ENCODE results near the gene CYP3A4.
"Not testable (repeated sequence)": the region's sequence is repeated elsewhere in the genome, so short reads cannot be mapped to it uniquely, and the experiment has no call there.

CYP3A4 gene

DNA sequence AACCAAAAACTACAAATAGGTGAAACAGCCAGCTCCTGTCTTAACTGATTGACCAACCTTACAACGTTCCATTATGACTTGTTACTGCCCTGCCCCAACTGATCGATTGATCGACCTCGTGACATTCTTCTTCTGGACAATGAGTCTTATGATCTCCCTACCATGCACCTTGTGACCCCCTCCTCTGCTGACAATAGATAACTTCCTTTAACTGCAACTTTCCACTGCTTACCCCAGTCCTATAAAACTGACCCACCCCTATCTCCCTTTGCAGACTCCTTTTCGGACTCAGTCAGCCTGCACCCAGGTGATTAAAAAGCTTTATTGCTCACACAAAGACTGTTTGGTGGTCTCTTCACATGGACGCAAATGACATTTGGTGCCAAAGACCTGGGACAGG, 60.8 kb downstream of the CYP3A4 start:
- not testable (repeated sequence) for DNase-seq (ENCODE audit: low spot score)

DNA sequence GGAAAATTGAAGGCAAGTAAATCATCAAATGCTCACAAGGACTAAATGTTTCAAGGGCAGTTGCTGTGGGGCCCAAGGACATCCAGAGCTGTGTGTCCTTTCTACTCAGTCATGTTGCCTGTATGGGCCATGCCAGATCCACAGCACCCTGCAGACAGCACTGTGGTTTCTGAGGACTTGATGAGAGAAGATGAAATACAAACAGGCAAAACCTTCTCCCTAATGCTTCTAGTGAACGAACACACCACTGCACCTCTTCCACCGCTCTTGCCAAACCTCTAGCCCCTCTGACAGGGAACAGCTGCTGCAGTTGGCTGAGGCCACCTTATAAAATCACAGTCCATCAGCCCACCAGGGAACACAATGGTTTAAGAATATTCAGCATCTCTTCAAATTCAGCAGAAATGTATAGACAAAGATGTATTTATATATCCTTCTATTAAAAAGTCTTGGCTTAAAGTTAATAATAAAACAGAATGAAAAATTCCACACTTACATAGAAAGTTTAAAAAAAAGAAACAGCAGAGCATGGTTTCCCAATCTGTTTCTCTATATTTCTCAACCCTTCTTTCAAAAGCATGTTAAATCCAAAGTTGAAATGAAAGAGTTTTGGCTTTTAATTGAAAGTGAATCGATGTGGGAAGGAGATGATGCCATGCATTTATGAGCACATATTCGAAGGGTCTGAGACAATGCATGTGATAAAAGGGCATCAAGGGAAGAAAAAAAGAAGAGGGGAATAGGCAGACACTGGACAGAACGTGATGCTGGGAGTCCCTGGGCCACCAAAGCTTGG, 63.0 kb downstream of the CYP3A4 start:
- no peak for DNase-seq (ENCODE audit: low spot score)

DNA sequence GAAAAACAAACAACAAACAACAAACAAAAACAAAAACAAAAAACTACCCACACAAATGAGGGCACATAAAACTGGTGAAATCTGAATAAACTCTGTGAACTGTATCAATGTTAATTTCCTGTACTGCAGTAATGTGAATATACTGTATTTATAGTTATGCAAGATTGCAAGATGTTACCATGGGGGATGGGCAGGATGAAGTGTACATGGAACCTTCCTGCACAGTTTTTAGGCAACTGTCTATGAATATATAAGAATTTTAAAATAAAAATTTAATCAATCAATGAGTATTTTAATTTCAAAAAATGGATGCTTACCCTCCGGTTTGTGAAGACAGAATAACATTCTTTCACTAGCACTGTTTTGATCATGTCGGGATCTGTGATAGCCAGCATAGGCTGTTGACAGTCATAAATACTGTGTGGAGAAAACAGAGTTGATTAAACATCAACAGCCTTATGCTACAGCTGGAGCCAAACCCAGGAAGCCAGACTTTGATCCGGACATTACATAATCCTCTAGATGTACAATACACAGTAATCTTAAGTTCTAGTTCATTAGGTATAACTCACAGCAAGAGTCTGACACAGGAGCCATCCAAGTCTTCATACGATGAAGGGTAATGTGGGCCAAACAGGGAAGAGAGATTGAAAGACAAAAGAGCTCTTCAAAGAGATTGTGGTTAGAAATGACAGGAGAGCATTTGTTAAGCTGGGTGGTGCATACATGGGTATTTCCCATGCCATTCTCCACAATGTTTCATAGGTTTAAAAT, 63.8 kb downstream of the CYP3A4 start:
- DNase-seq (ENCODE audit: low spot score) = no peak

DNA sequence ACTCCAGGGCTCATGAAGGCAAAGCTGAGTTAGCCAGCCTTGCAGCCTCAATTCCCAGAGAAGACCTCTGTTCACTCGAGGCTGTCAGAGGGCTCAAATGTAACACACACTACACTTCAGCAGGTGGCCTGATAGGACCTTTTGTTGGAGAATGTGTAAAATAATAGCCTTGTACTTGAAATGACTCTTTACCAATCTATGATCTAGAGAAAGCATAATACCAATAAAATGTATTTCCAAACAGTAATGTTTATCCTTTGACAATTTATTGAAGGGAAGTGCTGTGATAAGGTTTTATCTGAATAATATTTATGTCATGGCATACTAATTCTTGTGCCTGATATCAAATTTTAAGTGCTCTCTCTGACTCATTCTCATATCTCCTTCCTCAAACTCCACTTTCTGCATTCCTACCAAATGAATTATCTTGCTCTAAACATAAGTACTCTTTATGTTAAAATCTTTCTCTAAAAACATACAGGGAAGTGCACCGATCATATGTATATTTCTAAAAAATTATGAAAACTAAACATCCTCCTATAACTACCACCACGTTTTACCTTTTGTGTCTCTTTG, 69.9 kb downstream of the CYP3A4 start:
- no peak for DNase-seq (ENCODE audit: low spot score)

DNA sequence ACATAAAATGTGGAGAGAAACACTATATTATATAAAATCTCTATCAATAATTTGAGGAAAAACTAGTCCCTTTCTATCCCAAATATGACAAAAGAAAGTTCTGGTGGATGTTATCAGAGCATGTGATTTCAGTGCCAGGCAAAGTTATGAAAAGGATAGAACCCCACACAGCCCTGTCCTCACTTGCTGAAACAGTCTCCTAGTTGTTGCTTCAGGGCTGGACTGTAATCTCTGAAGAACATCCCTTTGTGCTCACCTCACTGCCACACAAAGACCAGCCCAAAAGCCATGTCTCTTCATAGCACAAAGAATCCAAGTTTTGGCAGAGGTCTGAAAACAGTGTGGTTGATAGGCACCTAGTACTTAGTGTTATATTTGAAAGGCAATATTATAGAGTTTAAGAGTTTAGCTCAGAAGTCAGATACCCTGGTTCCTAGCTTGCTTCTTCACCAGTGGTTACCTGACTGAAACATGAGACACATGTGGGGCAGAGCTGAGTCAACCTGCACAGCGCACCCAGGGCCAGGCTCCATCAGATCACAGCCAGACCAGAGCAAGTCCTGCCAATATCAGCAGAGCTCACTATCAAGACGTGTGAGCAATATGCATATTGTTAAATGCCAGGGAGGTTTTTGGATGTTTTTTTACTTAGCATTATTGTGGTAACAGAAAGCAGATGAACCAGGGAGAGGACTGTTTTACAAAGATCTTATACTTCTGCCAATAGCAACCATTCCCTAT, 74.0 kb downstream of the CYP3A4 start:
- no peak for DNase-seq (ENCODE audit: low spot score)

DNA sequence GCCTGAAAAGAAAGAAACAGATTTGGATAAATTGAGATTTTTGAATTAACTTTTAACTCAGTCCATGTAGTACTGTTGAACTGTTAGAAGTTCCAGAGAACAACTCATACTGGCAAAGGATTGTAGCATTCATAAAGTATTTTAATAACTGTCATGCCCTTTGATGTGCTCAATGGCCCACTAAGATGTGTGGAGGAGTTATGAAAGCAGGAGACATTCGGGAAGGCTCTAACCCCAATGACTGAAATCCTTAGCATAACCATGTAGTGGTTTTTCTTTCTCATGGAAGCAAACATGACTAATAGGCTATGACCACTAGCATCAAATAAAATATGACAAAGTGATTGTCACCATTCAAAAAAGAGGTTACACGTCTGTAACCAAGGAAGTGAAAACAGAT, 74.7 kb downstream of the CYP3A4 start:
- DNase-seq (ENCODE audit: low spot score) = no peak

DNA sequence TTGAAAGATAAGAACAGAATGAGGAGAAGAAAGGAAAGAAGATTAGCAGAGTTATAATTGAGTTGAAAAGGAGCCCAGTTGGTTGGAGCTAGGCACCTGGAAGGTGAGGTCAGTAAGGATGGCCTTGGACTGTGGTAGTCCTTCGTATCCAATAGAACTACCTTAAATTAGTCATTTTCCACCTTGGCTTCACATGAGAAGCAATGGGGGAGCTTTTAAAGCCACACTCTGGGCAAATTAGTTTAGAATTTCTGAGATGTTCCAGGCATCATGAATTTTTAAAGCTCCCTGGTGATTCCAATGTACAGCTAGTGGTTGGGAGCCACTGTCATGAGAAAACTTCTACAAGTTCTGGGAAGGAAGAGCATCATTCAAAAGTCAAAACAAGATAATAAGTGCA, 76.9 kb downstream of the CYP3A4 start:
- no peak for DNase-seq (ENCODE audit: low spot score)

All from AG20443 (cell line).